OCI-LY7 (cell line): ENCODE measurements around the gene MLANA.

Experiments
- EZH2phosphoT487 ChIP-seq: fragments of 200-600 bp; sonication (generic); IDR thresholded peaks from 2 replicates; pipeline ENCODE4 v1.6.1; 2018; ENCODE audit warnings: low read depth, borderline replicate concordance, mild to moderate bottlenecking, mixed run types, antibody characterized with exemption, low read length, moderate library complexity, mixed read lengths
- TF ChIP-seq, protein P1 (sequence below): fragments of 200-600 bp; sonication (generic); conservative IDR thresholded peaks from 2 replicates; pipeline ENCODE4 v1.5.1; 2014; ENCODE audit warnings: mild to moderate bottlenecking, antibody characterized with exemption, low read length, moderate library complexity, mixed read lengths

DNA sequence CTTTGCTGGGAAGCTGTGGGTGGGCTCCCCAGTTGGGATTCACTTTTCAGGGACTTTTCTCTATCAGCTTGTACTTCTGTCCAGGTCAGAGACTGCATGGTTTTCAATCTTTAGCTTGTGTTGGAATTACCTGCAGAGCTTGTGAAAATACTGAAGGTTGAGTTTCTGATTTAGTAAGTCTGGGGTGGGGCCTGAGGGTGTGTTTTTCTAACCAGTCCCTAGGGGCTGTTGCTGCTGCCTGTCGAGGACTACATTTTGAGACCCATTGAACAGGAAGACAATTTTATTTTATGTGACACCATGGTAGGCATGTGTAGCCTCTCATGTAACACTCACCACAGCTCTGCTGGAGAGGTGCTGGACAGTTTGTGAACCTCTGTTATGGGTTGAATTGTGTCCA is 14.7 kb upstream of the MLANA start:
- TF ChIP-seq, protein P1, sequence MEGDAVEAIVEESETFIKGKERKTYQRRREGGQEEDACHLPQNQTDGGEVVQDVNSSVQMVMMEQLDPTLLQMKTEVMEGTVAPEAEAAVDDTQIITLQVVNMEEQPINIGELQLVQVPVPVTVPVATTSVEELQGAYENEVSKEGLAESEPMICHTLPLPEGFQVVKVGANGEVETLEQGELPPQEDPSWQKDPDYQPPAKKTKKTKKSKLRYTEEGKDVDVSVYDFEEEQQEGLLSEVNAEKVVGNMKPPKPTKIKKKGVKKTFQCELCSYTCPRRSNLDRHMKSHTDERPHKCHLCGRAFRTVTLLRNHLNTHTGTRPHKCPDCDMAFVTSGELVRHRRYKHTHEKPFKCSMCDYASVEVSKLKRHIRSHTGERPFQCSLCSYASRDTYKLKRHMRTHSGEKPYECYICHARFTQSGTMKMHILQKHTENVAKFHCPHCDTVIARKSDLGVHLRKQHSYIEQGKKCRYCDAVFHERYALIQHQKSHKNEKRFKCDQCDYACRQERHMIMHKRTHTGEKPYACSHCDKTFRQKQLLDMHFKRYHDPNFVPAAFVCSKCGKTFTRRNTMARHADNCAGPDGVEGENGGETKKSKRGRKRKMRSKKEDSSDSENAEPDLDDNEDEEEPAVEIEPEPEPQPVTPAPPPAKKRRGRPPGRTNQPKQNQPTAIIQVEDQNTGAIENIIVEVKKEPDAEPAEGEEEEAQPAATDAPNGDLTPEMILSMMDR, result no peak
- no peak for TF ChIP-seq EZH2phosphoT487
